DOHH2 (cell line): ENCODE measurements around the gene SLC35F5.

Experiments used
- H3F3A ChIP-seq: fragments of 200-600 bp; sonication (generic), shearing (Covaris generic); 2 replicates; pipeline ENCODE4 v1.6.0; 2016; ENCODE audit warnings: antibody characterized with exemption, mild to moderate bottlenecking; ENCODE audit not compliant: control insufficient read depth, insufficient read depth
- H3K27ac ChIP-seq: fragments of 200-600 bp; sonication (generic); 2 replicates; pipeline ENCODE4 v1.5.1; 2014; ENCODE audit warnings: low read depth, mild to moderate bottlenecking, low read length, moderate library complexity
- H3K27me3 ChIP-seq: fragments of 200-600 bp; sonication (generic); 2 replicates; pipeline ENCODE4 v1.6.1; 2014; ENCODE audit warnings: mild to moderate bottlenecking, low read length, mixed read lengths; ENCODE audit not compliant: control insufficient read depth
- H3K36me3 ChIP-seq: fragments of 200-600 bp; sonication (generic); 2 replicates; pipeline ENCODE4 v1.6.1; 2014; ENCODE audit warnings: mild to moderate bottlenecking, low read length, moderate library complexity, mixed read lengths; ENCODE audit not compliant: control insufficient read depth
- H3K4me1 ChIP-seq: fragments of 200-600 bp; sonication (generic); 2 replicates; pipeline ENCODE4 v1.6.1; 2014; ENCODE audit warnings: mild to moderate bottlenecking, low read length, mixed read lengths; ENCODE audit not compliant: control insufficient read depth
- H3K4me2 ChIP-seq: fragments of 200-600 bp; sonication (generic); 2 replicates; pipeline ENCODE4 v1.6.0; 2014; ENCODE audit warnings: mild to moderate bottlenecking, low read length, moderate library complexity
- H3K4me3 ChIP-seq: fragments of 200-600 bp; sonication (generic); 2 replicates; pipeline ENCODE4 v1.5.1; 2014; ENCODE audit warnings: mild to moderate bottlenecking, low read length, mixed read lengths
- H3K79me2 ChIP-seq: fragments of 200-600 bp; sonication (generic); 2 replicates; pipeline ENCODE4 v1.6.1; 2014; ENCODE audit warnings: mild to moderate bottlenecking, low read length, mixed read lengths; ENCODE audit not compliant: control insufficient read depth
- H3K9me2 ChIP-seq: fragments of 200-600 bp; sonication (generic); replicated peaks from 2 replicates; pipeline ENCODE4 v1.6.1; 2014; ENCODE audit warnings: mild to moderate bottlenecking, low read length, mixed read lengths; ENCODE audit not compliant: control insufficient read depth
- H3K9me3 ChIP-seq: fragments of 200-600 bp; sonication (generic); 2 replicates; pipeline ENCODE4 v1.6.1; 2014; ENCODE audit warnings: antibody characterized with exemption, low read length, mixed read lengths; ENCODE audit not compliant: control insufficient read depth, insufficient read depth
- H4K20me1 ChIP-seq: fragments of 200-600 bp; sonication (generic); 2 replicates; pipeline ENCODE4 v1.6.0; 2014; ENCODE audit warnings: low read depth, mild to moderate bottlenecking, antibody characterized with exemption, low read length, moderate library complexity; ENCODE audit not compliant: control insufficient read depth, insufficient read depth
- CTCF ChIP-seq: fragments of 200-600 bp; sonication (generic); IDR thresholded peaks from one replicate; pipeline ENCODE4 v1.5.1; 2014; ENCODE audit warnings: antibody characterized with exemption, mild to moderate bottlenecking, low read depth, low read length; ENCODE audit not compliant: poor library complexity, severe bottlenecking
- EZH2phosphoT487 ChIP-seq: fragments of 200-600 bp; sonication (generic); IDR thresholded peaks from 2 replicates; pipeline ENCODE4 v1.6.1; 2017; ENCODE audit warnings: borderline replicate concordance, mild to moderate bottlenecking, antibody characterized with exemption, low read length, moderate library complexity, mixed read lengths

SLC35F5 gene

GRCh38 chr2:113712941-113713340 is 43.5 kb downstream of the SLC35F5 start:
- Histone ChIP-seq H3F3A (0 out of 2 replicates have a peak, but pooled peaks cover 4% of the 10 kb centered on the region), H3K36me3 (peaks cover 41% of the 10 kb centered on the region), H3K27ac (no peak overlapping the region), H3K9me2 (no peaks in the 10 kb centered on the region), H3K79me2 (no peaks in the 10 kb centered on the region), H3K9me3 (no peaks in the 10 kb centered on the region), H3K4me1 (peaks cover 3% of the 10 kb centered on the region; the same call in 1 of the 2 replicates), H3K4me2 (no peak overlapping the region), H4K20me1 (no peaks in the 10 kb centered on the region), H3K4me3 (no peak overlapping the region), H3K27me3 (no peaks in the 10 kb centered on the region)
- TF ChIP-seq CTCF (no peak), EZH2phosphoT487 (no peak)

GRCh38 chr2:113711851-113712250 is 44.6 kb downstream of the SLC35F5 start:
- TF ChIP-seq EZH2phosphoT487: no peak
- TF ChIP-seq CTCF: no peak
- Histone ChIP-seq H3K27ac (no peak overlapping the region), H3K4me3 (no peak overlapping the region), H3K79me2 (no peaks in the 10 kb centered on the region), H4K20me1 (no peaks in the 10 kb centered on the region), H3K9me3 (no peaks in the 10 kb centered on the region), H3K36me3 (peaks cover 32% of the 10 kb centered on the region), H3F3A (0 out of 2 replicates have a peak, but pooled peaks cover 4% of the 10 kb centered on the region), H3K4me1 (peaks cover 12% of the 10 kb centered on the region), H3K4me2 (no peak overlapping the region), H3K27me3 (no peaks in the 10 kb centered on the region), H3K9me2 (no peaks in the 10 kb centered on the region)

- H4K20me1 ChIP-seq: no peaks in the 10 kb centered on the region
- H3K27ac ChIP-seq: no peak overlapping the region
- peaks cover 9% of the 10 kb centered on the region for H3K36me3 ChIP-seq
- no peaks in the 10 kb centered on the region for H3K27me3 ChIP-seq
- H3K9me3 ChIP-seq: no peaks in the 10 kb centered on the region
- TF ChIP-seq CTCF (no peak), EZH2phosphoT487 (no peak)
- H3K4me2 ChIP-seq: no peak overlapping the region
- H3K4me3 ChIP-seq: no peak overlapping the region
- no peaks in the 10 kb centered on the region for H3K9me2 ChIP-seq
- peaks cover 21% of the 10 kb centered on the region for H3K4me1 ChIP-seq
- peaks cover 8% of the 10 kb centered on the region; the same call in 1 of the 2 replicates for H3F3A ChIP-seq
- H3K79me2 ChIP-seq: no peaks in the 10 kb centered on the region
These were observed 47.4 kb downstream of the SLC35F5 start for GRCh38 chr2:113709022-113709421.
